HG03196 (cell line): ENCODE measurements around the gene PEPD.
"Not testable (repeated sequence)": the region's sequence is repeated elsewhere in the genome, so short reads cannot be mapped to it uniquely, and the experiment has no call there.

Experiments
- ATAC-seq: cut with Tn5 transposase; IDR thresholded peaks from one replicate; pipeline ENCODE4 v1.9.1; 2021; ENCODE audit not compliant: unreplicated experiment

The PEPD gene

DNA sequence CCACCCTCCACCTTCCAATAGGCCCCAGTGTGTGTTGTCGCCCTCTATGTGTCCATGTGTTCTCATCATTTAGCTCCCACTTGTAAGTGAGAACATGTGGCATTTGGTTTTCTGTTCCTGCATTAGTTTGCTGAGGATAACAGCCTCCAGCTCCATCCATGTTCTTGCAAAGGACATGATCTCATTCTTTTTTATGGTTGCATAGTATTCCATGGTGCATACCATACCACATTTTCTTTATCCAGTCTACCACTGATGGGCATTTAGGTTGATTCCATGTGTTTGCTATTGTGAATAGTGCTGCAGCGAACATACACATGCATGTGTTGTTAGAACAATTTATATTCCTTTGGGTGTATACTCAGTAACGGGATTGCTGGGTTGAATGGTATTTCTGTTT is 42.0 kb downstream of the PEPD start:
- ATAC-seq, result not testable (repeated sequence)

DNA sequence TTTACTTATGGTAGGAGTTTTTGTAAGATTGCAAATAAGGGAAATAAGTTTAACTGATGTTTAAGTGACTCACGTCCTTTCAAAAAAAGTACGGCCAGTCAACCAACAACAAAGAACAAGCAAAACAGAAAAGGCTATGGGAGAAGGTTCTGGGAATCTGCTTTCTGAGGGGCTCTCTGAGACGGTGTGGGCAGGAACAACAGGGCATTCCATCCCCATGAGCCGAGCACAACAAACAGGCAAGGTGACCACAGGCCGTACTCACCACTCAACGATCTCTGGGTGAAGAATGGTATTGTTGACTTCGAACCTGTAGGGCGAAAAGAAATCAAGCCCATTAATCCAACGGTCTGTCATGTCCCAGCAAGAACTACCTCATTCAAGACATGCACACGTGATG is 43.8 kb downstream of the PEPD start:
- ATAC-seq, result no peak

GRCh38 chr19:33476151-33476707 is 45.4 kb downstream of the PEPD start:
- no peak for ATAC-seq

DNA sequence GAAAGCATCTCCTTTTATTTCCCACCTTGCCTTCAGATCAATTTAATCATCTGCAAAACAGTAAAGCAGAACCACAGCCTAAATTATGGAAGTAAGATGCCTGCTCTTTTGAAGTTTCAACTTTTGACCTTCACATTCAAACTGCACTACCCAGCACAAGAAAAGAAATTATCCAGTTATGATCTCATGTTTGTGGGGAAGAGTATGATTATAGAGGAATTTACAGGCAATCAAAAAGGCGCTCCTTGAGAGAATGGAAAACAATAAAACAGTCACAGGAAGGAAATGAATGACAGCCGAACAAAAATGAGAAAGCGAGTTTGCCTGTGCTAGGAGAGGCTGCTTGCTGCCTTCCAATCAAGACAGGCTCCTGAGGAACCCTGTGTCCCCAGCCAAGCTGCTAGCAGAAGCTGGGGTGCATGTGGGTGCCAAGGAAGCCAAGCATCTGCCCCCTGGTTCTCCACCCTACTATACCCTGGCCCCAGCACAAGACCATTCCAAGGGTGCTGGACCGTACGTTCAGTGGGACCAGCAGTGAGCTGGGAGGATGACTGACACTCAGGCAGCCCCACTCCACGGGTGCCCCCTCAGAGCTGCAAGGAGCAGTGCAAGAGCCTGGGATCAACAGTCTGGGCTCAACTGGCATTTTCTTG is 47.8 kb downstream of the PEPD start:
- ATAC-seq, result no peak

DNA sequence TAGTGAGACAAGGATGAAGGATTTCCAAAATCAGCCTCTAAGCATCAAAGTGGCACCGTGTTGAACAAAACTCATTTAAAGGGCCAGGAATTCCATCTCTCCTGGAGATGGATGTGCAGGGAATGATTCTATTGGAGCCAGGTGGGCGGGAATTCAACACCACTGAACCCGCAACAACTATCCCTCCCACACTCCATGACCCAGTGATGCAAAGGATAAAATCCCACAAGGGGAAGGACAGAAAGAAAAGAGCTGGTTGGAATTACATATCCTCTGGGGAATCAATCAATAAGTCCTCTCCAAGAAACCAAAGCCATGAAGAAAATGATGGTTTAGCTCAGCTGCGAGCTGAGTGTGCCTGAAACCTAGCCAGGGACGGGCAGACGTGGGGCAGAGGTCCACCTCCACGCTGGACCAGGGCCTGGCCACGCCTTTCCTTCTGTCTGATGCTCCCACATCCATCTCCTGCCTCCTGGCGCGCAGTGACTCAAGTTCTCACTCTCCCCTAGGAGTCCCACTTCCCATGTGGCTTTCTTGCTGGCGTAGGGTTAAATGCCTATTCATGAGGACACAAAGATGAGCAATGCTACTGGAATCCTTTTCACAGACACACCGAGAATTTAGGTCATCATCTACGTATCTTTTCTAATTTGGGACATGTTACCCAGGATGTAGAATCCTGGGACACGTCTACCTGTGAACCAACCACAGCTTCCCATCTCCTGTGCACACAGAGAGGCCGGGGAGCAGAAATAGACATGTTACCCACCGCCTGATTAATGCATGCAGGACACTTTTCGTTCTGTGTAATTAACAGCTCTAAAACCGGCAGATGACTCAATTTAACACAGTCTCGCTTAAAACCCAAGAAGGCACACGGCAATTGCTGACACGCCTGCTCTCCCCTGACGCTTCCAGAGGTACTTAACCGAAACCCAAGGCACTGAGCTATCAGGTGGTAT is 48.6 kb downstream of the PEPD start:
- ATAC-seq, result no peak

DNA sequence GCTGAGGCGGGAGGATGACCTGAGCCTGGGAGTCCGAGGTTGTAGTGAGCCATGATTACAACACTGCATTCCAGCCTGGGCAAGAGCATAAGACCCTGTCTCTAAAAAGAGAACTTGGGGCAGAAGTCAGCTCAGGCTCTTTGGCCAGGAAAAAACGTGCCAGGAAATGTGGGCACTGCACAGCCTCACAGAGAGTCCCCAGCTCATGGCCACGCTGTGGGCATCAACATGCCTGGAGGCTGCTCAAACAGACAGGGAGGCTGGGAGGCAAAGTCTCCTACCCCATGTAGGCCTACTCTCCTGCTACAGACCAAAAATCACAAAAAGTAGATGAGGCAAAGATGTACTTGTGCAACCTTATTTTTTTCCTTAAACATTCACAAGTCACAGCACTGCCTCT is 49.4 kb downstream of the PEPD start:
- no peak for ATAC-seq

DNA sequence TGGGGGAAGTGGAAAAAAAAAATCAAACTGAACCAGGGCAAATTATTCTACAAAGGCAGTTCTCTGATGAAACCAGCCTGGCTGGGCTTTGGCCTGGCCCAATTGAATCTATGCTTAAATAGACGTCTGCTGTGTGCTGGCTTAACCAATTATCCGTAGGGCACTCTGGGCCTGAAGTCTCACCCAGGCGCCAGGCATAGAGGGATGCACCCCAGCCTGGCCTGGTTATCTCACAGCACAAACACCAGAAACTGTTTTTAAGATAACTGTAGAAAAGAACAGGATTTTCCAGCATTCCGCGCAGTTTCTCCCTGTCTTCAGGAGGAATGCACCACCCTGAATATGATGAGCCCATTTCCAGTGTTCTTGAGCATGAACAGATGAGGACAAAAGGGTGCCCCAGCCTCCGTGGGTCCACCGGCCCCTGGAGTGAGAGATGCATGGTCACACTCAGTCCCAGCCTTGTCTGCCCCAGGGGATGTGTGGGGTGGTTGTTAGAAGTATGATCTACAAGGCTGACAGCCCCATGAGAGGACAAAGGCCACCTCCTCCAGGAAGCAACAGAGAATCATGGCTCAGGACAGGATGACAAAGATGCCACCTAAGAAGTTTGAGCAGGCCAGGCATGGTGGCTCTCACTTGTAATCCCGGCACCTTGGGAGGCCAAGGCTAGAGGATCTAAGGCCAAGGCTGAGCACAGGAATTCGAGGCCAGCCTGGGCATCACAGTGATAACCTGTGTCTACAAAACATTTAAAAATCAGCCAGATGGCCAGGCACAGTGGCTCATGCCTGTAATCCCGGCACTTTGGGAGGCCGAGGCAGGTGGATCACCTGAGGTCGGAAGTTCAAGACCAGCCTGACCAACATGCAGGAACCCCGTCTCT is 50.2 kb downstream of the PEPD start:
- no peak for ATAC-seq

GRCh38 chr19:33470686-33471085 is 50.9 kb downstream of the PEPD start:
- ATAC-seq, result no peak

DNA sequence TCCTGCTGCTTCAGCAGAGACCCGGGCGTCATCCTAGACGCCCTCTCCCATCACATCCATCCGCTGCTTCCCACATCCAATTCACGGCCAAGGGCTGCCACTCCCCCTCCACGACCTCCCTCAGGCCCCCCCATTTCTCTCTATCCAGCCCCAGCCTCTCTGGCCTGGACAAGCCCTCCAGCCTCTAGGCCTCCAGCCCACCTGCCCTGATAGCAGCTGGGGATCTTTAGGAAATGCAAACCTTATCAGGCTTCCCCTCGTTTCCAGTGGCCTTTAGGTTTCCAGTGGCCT is 51.6 kb downstream of the PEPD start:
- ATAC-seq, result no peak

- no peak for ATAC-seq
Measured at GRCh38 chr19:33469171-33470039, 52.2 kb downstream of the PEPD start.

DNA sequence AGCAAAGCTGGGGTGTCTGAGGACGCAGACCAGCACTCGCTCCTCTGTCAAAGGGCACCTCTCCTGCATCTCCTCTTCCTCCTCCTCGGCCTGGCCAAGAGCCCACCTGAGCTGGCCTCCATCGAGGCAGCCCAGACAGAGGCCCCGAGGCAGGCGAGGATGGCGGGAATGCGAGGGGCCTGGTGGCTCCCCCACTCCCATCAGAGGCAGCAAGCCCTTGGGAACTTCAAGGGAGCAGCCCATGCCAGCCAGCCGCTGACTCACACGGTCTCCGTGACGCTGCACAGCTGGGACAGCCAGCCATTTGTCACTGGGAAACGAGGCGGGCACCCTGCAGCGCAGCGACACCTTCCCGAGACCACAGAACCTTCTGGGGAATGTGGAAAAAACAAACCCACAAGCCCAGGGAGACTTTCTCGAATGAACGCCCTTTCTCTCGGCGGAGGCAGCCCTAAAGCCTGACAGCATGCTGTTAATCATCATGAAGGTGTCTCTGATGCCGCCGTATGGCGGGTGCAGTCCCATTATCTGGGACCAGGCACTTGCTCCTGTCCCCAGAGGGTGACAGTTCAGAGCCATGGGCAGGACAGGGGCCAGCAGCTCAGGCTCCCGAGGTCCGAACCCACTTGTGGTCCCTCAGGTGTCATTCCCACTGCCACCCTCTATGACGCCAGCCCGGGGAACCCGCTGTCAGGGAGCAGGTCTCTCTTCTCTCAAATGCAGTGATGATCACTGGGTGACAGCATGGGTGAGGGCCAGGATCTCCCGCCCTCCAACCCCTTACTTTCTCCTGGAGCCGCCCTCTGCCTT is 53.0 kb downstream of the PEPD start:
- no peak for ATAC-seq

DNA sequence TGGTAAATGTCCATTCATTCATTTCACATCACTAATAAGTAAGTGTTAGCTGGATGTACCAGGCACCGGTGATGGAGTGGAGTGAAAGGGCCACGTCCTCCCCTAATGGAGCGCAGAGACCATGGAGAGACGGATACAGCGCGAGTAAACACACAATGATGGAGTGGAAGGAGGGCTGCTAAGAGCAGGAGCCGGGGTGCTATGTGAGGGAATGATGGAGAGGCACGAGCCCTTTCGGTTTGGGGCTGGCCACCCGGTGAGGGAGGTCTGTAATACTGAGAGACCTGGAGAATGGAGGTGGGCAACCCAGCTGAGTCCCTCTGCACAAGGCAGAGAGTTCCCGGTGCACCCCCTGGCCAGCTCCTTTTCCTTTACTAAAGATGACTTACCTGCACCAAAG is 53.7 kb downstream of the PEPD start:
- no peak for ATAC-seq

DNA sequence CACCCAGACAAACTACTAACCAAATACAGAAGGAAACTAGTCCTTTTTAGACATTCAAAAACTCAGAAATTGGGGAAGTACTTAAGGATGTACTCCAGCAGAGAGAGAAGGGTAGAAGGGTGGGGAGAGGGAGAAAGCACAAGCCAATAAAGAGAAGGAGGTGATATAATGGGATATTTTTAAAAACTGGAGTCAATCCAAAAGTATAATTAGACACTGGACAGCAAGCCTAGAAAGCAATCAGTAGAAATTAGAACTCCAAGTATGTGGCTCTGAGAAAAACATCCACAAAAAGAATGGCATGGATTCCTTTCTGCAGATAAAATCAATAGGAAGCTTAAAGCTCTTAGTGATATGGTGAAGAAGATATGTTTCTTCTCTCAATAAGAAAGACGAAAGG is 55.8 kb downstream of the PEPD start:
- no peak for ATAC-seq

DNA sequence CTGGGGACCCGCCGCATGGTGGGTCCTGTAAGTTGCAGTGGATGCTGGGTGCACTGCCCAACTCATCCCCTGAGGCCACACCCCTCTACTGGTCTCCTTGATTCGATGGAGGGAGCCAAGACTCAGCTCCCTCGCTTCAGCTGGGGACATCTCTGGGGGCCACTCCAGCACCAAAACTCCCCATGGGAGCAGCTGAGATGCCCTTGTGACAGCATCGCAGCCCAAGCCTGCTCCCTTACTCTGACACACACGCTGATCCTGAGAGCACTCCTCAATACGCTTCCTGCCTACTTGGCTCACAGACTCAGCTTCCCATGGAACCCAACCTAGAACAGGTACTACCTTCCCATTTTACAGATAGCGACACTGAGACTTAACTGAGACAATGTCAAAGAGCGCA is 56.2 kb downstream of the PEPD start:
- no peak for ATAC-seq

DNA sequence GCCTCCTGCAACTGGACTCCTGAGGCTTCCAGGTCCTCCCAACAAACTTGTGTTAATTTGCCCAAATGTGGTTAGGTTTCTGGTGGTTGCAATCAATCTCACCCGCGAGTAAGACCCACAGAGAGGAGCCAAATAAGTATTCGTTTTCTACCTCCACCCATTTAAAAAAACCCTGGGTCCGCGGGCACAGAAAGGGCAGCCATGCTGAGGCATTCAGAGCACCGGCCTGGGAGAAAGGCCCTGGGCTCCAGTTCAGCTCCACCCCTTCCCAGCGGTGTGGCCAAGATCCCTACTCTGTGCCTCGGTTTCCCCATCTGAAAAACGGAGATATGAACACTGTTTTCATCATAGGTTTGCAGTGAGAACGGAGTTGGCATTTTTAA is 56.9 kb downstream of the PEPD start:
- no peak for ATAC-seq

- ATAC-seq, result no peak
Measured at GRCh38 chr19:33464010-33464732, 57.4 kb downstream of the PEPD start.

- no peak for ATAC-seq
Measured at GRCh38 chr19:33463199-33463598, 58.4 kb downstream of the PEPD start.

DNA sequence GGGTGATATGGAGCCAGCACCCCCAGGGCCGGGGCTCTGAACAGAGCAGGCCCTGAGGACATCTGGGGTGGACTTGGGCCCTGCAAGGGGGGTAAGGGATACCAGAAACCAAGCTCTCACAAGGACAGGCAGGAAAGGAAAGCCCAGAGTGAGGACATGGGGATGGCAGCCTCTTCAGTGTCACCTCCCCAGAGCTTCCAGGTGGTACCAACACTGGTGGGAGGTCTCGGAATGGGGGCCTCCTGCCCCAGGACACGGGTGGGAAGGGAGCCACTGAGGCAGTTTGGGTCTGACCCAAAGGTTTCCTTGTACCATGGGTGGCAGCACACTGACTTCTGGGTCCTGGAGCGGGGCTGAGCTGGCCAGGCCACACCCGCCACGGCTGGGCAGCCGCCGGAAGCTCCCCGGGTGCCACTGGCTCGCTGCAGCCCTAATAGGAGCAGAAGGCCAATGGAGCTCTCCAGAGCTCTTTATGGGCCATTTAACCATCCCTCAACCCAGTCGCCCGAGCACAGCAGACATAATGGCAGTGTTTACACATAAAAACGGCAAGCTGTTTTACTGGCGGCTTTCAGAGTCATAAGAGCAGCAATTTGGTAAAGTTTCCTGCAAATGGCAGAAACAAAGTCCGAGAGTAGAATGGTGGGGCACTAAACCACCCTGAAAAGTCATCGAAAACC is 59.3 kb downstream of the PEPD start:
- ATAC-seq, result no peak
